Activated T-cell treated with anti-CD3 and anti-CD28 coated beads, Interleukin-2, amount 50 U/mL, for 1 hour (primary cell): ENCODE results near the gene PCDHB16.
"Not testable (repeated sequence)": the region's sequence is repeated elsewhere in the genome, so short reads cannot be mapped to it uniquely, and the experiment has no call there.

Source experiments
- DNase-seq: peaks from one replicate; pipeline ENCODE4 v3.0.0-alpha.2; 2020

PCDHB16 gene

GRCh38 chr5:141184117-141184855 is 2.1 kb downstream of the PCDHB16 start:
- DNase-seq = not testable (repeated sequence)

GRCh38 chr5:141186897-141187512 is 4.8 kb downstream of the PCDHB16 start, which contains the start of gene PCDHB9:
TSS of gene PCDHB9 (plus strand) at chr5:141187161. CDS start at chr5:141187319, 158 bp downstream.
- no peak for DNase-seq

- not testable (repeated sequence) for DNase-seq
These were observed 6.5 kb downstream of the PCDHB16 start for GRCh38 chr5:141188682-141189081.

DNA sequence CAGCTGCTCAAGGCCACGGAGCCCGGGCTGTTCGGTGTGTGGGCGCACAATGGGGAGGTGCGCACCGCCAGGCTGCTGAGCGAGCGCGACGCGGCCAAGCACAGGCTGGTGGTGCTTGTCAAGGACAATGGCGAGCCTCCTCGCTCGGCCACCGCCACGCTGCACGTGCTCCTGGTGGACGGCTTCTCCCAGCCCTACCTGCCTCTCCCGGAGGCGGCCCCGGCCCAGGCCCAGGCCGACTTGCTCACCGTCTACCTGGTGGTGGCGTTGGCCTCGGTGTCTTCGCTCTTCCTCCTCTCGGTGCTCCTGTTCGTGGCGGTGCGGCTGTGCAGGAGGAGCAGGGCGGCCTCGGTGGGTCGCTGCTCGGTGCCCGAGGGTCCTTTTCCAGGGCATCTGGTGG is 6.9 kb downstream of the PCDHB16 start:
- DNase-seq = not testable (repeated sequence)

GRCh38 chr5:141192110-141192725 is 10.0 kb downstream of the PCDHB16 start, which contains the start of gene PCDHB10:
TSS of gene PCDHB10 (plus strand) at chr5:141192353. CDS start at chr5:141192553, 200 bp downstream.
- no peak for DNase-seq

DNA sequence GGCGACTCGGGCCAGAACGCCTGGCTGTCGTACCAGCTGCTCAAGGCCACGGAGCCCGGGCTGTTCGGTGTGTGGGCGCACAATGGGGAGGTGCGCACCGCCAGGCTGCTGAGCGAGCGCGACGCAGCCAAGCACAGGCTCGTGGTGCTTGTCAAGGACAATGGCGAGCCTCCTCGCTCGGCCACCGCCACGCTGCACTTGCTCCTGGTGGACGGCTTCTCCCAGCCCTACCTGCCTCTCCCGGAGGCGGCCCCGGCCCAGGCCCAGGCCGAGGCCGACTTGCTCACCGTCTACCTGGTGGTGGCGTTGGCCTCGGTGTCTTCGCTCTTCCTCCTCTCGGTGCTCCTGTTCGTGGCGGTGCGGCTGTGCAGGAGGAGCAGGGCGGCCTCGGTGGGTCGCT is 12.1 kb downstream of the PCDHB16 start:
- DNase-seq = not testable (repeated sequence)

GRCh38 chr5:141196363-141196762 is 14.2 kb downstream of the PCDHB16 start:
- no peak for DNase-seq

DNA sequence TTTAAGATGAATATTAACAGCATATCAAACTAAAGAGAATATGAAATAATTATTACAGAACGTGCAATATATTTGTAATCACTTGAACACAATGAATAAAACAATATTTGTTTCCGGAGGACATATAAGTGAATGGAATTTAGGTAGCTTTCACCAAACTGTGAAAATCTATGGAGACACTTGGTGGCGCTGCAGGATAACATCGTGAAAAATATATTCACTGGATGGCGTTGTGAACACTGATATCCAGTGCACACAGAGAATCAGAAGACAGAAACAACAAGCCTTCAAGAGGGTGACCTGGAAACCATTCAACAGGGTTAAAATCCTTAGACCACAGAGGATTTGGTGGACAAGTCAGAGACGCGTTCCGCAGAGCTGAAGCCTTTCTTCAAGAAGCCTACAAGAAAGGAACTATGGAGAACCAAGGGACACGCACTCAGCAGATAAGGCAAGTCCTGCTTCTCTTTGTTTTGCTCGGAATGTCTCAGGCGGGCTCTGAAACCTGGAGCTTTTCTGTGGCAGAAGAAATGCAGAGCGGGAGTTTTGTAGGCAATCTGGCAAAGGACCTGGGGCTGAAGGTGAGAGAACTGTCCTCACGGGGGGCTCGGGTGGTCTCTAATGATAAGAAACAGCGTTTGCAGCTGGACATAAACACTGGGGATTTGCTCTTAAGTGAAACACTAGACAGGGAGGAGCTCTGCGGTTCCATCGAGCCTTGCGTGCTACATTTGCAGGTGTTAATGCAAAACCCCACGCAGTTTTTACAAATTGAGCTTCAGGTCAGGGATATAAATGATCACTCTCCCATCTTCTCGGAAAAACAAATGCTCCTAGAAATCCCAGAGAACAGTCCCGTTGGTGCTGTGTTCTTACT is 17.4 kb downstream of the PCDHB16 start, which contains the start of gene PCDHB11:
TSS of gene PCDHB11 (plus strand) at position 269 of the 877 bp plus-strand sequence. CDS start at position 417, 148 bp downstream.
- DNase-seq = no peak

DNA sequence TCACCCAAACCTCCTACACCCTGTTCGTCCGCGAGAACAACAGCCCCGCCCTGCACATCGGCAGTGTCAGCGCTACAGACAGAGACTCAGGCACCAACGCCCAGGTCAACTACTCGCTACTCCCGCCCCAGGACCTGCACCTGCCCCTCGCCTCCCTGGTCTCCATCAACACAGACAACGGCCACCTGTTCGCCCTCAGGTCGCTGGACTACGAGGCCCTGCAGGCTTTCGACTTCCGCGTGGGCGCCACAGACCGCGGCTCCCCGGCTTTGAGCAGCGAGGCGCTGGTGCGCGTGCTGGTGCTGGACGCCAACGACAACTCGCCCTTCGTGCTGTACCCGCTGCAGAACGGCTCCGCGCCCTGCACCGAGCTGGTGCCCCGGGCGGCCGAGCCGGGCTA is 18.9 kb downstream of the PCDHB16 start:
- not testable (repeated sequence) for DNase-seq

DNA sequence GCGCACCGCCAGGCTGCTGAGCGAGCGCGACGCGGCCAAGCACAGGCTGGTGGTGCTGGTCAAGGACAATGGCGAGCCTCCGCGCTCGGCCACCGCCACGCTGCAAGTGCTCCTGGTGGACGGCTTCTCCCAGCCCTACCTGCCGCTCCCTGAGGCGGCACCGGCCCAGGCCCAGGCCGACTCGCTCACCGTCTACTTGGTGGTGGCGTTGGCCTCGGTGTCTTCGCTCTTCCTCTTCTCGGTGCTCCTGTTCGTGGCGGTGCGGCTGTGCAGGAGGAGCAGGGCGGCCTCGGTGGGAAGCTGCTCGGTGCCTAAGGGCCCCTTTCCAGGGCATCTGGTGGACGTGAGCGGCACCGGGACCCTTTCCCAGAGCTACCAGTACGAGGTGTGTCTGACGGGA is 19.5 kb downstream of the PCDHB16 start:
- DNase-seq = not testable (repeated sequence)

- no peak for DNase-seq
These were observed 26.3 kb downstream of the PCDHB16 start, which contains the start of gene PCDHB12 for GRCh38 chr5:141208478-141208877. TSS of gene PCDHB12 (plus strand) at chr5:141208719. CDS start at chr5:141208908, 189 bp downstream.

DNA sequence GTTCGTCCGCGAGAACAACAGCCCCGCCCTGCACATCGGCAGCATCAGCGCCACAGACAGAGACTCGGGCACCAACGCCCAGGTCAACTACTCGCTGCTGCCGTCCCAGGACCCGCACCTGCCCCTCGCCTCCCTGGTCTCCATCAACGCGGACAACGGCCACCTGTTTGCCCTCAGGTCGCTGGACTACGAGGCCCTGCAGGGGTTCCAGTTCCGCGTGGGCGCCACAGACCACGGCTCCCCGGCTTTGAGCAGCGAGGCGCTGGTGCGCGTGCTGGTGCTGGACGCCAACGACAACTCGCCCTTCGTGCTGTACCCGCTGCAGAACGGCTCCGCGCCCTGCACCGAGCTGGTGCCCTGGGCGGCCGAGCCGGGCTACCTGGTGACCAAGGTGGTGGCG is 28.1 kb downstream of the PCDHB16 start:
- not testable (repeated sequence) for DNase-seq

DNA sequence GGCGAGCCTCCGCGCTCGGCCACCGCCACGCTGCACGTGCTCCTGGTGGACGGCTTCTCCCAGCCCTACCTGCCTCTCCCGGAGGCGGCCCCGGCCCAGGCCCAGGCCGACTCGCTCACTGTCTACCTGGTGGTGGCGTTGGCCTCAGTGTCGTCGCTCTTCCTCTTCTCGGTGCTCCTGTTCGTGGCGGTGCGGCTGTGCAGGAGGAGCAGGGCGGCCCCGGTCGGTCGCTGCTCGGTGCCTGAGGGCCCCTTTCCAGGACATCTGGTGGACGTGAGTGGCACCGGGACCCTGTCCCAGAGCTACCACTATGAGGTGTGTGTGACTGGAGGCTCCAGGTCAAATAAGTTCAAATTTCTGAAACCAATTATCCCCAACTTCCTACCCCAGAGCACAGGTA is 28.7 kb downstream of the PCDHB16 start:
- DNase-seq = not testable (repeated sequence)

- not testable (repeated sequence) for DNase-seq
These were observed 31.6 kb downstream of the PCDHB16 start, which contains the start of gene PCDHB13 for GRCh38 chr5:141213656-141214339. TSS of gene PCDHB13 (plus strand) at chr5:141213919. CDS start at chr5:141214124, 205 bp downstream.

GRCh38 chr5:141214583-141214982 is 32.4 kb downstream of the PCDHB16 start:
- DNase-seq = not testable (repeated sequence)

GRCh38 chr5:141215504-141215903 is 33.3 kb downstream of the PCDHB16 start:
- not testable (repeated sequence) for DNase-seq

- not testable (repeated sequence) for DNase-seq
These were observed 33.8 kb downstream of the PCDHB16 start for GRCh38 chr5:141216035-141216434.

GRCh38 chr5:141223112-141223783 is 41.1 kb downstream of the PCDHB16 start, which contains the start of gene PCDHB14:
TSS of gene PCDHB14 (plus strand) at chr5:141223343. CDS start at chr5:141223506, 163 bp downstream.
- DNase-seq = no peak

DNA sequence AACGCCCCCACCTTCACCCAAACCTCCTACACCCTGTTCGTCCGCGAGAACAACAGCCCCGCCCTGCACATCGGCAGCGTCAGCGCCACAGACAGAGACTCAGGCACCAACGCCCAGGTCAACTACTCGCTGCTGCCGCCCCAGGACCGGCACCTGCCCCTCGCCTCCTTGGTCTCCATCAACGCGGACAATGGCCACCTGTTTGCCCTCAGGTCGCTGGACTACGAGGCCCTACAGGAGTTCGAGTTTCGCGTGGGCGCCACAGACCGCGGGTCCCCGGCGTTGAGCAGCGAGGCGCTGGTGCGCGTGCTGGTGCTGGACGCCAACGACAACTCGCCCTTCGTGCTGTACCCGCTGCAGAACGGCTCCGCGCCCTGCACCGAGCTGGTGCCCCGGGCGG is 42.7 kb downstream of the PCDHB16 start:
- not testable (repeated sequence) for DNase-seq

DNA sequence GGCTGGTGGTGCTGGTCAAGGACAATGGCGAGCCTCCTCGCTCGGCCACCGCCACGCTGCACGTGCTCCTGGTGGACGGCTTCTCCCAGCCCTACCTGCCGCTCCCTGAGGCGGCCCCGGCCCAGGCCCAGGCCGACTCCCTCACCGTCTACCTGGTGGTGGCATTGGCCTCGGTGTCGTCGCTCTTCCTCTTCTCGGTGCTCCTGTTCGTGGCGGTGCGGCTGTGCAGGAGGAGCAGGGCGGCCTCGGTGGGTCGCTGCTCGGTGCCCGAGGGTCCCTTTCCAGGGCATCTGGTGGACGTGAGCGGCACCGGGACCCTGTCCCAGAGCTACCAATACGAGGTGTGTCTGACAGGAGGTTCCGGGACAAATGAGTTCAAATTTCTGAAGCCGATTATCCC is 43.2 kb downstream of the PCDHB16 start:
- not testable (repeated sequence) for DNase-seq
